Spleen (tissue), 7 donors: ENCODE data around the gene TRPM2.

Source experiments
- POLR2AphosphoS5 ChIP-seq, 3 donors: sonication (generic); formaldehyde crosslinking; IDR thresholded peaks; one replicate each; pipeline ENCODE4 v1.5.1; 2017; ENCODE audit warnings: antibody characterized with exemption in 3 of 3
- TF ChIP-seq, protein P1 (sequence below), 11 experiments: fragments of 200-600 bp in 7 of 11; fragments of 450-650 bp in 4 of 11; sonication (generic) in 4 of 11; IDR thresholded peaks in 8 of 11; conservative IDR thresholded peaks in 3 of 11; 1 replicate in 7 of 11; 2 replicates in 4 of 11; pipeline versions ENCODE4 v1.4.0 to v1.8.0; 2016 to 2021; ENCODE audit warnings: antibody characterized with exemption in 11 of 11, inconsistent platforms in 4 of 11, mild to moderate bottlenecking in 1 of 11
- donor health status: DM: no; HTN: no; CAD: no; lungs with moderate emphysema.
- donor health status: DM: no; HTN: no; CAD: no.
- donor health status: DM: no; HTN: no; CAD: no.

DNA sequence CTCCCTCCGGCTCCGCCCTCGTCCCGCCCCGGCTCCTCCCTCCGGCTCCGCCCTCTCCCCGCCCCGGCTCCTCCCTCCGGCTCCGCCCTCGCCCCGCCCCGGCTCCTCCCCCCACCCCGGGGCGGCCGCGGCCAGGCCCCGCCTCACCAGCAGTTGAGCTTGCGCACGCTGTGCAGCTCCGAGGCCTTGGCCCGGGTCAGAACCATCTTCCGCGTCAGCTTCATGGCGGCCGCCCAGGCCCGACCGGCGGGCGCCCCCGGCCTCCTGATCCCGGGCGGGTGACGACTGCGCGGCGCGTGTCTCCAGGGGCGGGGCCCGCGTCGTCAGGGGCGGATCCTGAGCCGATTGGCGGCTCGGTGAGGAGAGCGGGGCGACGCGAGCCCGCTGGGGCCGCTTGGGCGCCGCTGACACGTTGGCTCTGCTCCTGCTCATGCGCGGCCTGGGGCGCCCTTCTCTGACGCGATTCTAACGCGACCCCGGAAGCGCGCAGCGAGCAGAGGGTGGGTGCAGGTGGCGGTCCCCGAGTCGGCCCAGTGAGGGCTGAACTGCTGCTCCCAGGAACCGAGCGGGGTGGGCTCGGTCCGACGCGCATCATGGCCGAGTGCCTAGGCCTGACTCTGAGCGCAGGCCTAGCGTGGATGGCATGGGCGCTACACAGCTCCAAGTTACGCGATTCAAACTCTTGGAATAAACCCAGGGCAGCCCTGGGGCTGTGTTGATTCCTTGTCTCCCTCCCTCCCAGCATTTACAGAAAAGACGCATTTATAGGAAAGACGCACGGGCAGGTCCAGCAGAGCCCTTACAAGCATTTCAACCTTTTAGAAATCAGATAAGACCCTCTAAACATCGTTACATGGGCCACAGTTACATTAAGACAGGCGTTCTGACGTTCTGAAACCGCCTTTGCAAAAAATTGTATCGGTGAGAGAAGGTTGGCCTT lies 14.2 kb upstream of the TRPM2 start, which contains the start of gene CFAP410:
- TF ChIP-seq, protein P1, sequence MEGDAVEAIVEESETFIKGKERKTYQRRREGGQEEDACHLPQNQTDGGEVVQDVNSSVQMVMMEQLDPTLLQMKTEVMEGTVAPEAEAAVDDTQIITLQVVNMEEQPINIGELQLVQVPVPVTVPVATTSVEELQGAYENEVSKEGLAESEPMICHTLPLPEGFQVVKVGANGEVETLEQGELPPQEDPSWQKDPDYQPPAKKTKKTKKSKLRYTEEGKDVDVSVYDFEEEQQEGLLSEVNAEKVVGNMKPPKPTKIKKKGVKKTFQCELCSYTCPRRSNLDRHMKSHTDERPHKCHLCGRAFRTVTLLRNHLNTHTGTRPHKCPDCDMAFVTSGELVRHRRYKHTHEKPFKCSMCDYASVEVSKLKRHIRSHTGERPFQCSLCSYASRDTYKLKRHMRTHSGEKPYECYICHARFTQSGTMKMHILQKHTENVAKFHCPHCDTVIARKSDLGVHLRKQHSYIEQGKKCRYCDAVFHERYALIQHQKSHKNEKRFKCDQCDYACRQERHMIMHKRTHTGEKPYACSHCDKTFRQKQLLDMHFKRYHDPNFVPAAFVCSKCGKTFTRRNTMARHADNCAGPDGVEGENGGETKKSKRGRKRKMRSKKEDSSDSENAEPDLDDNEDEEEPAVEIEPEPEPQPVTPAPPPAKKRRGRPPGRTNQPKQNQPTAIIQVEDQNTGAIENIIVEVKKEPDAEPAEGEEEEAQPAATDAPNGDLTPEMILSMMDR (IDR thresholded peaks at IDR 0.05 in 8 of 11, conservative IDR thresholded peaks at IDR 0.05 in 3 of 11), result peak in 3 of 11 experiments; percentile 19 to 26 (median 20)
- TF ChIP-seq POLR2AphosphoS5 (IDR thresholded peaks at IDR 0.05), result peak; percentile 100
